C4-2B (cell line): ENCODE data around the gene SSU72.

Experiments used
- H3K27ac ChIP-seq: fragments of 450-650 bp; 2 replicates; pipeline ENCODE4 v1.5.1; 2017
- ZFX ChIP-seq: fragments of 450-650 bp; IDR thresholded peaks from 2 replicates; pipeline ENCODE4 v1.6.1; 2017
- TF ChIP-seq, protein P1 (sequence below): fragments of 450-650 bp; conservative IDR thresholded peaks from 2 replicates; pipeline ENCODE4 v1.5.1; 2017; ENCODE audit warnings: mild to moderate bottlenecking

SSU72 gene

GRCh38 chr1:1540090-1540817 is 34.4 kb downstream of the SSU72 start, which contains the start of gene TMEM240:
Gene TMEM240 (minus strand): TSS chr1:1540624. CDS start chr1:1540346, 278 bp downstream.
- H3K27ac ChIP-seq: no peak within 1 kb of the TSS

DNA sequence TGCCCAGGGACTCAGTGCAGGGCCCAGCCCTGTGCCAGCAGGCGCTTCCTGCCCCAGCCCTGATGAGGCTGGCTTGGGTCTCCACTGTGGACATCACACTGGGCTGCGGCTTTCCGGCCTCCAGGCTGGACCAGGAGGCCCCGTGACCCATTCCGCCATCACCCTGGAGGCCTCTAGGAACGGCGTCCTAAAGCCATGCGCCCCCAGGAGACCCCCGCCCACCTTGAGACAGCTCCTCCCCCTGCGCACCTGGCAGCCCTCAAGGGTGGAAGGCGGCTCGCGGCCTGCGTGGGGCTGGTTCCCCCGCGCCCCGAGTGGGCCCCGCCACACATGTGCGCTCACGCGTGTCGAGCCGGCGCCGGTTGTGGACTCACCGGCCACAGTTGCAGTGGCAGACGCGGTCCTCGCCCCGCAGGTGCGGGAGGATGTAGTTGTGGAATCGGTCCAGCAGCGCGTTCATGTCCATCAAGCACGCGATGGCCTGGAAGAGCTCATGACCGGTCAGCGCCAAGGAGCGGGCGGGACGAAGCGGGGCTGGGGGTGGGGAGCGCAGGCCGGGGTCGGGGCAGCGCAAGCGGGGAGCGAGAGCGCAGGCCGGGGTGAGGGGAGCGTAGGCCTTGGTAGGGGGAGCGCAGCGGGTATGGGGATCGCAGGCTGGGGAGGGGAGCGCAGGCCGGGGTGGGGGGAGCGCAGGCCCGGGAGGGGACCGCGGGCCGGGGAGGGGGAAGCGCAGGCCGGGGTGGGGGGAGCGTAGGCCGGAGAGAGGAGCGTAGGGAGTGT is 35.2 kb downstream of the SSU72 start:
- TF ChIP-seq, protein P1, sequence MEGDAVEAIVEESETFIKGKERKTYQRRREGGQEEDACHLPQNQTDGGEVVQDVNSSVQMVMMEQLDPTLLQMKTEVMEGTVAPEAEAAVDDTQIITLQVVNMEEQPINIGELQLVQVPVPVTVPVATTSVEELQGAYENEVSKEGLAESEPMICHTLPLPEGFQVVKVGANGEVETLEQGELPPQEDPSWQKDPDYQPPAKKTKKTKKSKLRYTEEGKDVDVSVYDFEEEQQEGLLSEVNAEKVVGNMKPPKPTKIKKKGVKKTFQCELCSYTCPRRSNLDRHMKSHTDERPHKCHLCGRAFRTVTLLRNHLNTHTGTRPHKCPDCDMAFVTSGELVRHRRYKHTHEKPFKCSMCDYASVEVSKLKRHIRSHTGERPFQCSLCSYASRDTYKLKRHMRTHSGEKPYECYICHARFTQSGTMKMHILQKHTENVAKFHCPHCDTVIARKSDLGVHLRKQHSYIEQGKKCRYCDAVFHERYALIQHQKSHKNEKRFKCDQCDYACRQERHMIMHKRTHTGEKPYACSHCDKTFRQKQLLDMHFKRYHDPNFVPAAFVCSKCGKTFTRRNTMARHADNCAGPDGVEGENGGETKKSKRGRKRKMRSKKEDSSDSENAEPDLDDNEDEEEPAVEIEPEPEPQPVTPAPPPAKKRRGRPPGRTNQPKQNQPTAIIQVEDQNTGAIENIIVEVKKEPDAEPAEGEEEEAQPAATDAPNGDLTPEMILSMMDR: no peak
- TF ChIP-seq ZFX: no peak

More at GRCh38 chr1:1540090-1540817, 34.4 kb downstream of the SSU72 start, which contains the start of gene TMEM240:
- TF ChIP-seq, protein P1: no peak
- TF ChIP-seq ZFX: no peak

DNA sequence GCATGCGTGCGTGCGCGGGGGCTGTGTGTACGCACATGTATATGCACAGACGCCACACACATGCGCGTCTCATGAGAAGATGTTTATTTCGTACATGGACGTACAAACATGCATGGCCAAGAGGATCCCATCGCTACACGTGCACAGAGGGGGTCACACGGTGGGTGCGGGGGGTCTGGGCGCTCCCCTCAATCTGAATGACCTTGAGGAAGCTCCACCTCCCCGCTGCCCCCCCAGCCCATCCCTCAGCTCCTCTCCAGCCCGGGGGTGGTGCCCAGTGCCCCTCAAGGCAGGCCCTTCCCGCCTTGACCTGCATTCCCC is 35.7 kb downstream of the SSU72 start:
- H3K27ac ChIP-seq: no peak overlapping the region
- TF ChIP-seq, protein P1: no peak
- no peak for TF ChIP-seq ZFX

More for the DNA sequence above, 35.2 kb downstream of the SSU72 start:
- H3K27ac ChIP-seq: no peak overlapping the region

DNA sequence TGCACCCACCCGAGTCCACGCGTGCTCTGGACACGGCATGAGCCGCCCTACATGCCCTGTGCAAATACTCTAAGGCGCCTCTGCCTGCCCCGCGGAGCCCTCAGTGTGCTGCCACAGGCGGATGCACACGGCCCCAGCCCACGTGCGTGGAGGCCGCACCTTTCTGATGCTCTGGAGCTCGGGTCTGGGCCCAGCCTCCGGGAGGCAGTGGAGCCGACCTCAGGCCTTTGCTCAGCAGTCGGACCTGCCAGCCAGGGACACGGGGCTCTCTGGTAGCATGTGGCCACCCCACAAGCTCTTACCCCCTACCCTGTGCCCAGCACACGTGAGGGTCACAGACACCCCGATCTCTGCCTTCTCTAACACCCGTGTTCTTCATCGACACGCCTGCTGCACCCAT is 36.3 kb downstream of the SSU72 start:
- TF ChIP-seq ZFX: no peak
- TF ChIP-seq, protein P1: no peak
- no peak overlapping the region for H3K27ac ChIP-seq

DNA sequence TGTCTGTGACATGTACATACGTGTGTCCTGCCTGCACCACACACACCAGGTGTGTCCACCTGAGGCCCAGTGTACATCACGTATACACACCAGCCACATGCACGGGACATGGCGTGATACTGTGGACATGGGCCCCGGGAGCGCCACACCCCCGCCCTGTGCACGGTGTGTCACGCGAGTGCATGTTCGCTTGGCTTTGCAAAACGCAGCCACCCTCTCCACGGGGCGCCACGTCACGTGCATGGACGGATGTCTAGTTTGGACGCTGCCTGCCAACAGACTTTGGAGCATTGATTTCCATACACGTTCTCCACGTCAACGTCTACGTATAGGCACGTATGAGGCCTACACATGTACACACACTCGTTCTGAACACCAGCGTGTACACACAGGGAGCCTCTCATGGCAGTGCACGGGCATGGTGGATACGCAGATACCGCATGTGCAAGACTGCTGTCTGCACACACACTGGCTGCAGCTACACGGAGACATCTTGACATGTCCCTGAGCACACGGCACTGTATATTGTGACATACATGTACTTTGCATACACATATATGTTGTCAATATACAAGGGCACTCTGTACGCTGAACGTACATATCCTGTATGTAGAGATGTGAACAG is 36.9 kb downstream of the SSU72 start:
- TF ChIP-seq ZFX: no peak
- TF ChIP-seq, protein P1: no peak
- H3K27ac ChIP-seq: no peak overlapping the region

GRCh38 chr1:1536938-1537546 is 37.6 kb downstream of the SSU72 start:
- TF ChIP-seq, protein P1: no peak
- TF ChIP-seq ZFX: no peak
- no peak overlapping the region for H3K27ac ChIP-seq
